ENCODE measurements around the gene ITGA3.

ITGA3 gene

GRCh38 chr17:50087246-50087911 lies 31.5 kb downstream of the ITGA3 start:
- no peak overlapping the region for H3K4me3 ChIP-seq (ENCODE audit: low read depth, low read length)
- DNase-seq (ENCODE audit: low read depth): peak; percentile 10
- TF ChIP-seq CTCF (IDR thresholded peaks at IDR 0.05; ENCODE audit: control insufficient read depth, extremely low read depth, insufficient read depth): peak; percentile 99

GRCh38 chr17:50087912-50088405 lies 32.0 kb downstream of the ITGA3 start:
- no peak for DNase-seq (ENCODE audit: low read depth)
- H3K4me3 ChIP-seq (ENCODE audit: low read depth, low read length): no peak overlapping the region
- no peak for TF ChIP-seq CTCF (IDR thresholded peaks at IDR 0.05; ENCODE audit: control insufficient read depth, extremely low read depth, insufficient read depth)

GRCh38 chr17:50088952-50089825 lies 33.3 kb downstream of the ITGA3 start:
- TF ChIP-seq CTCF (IDR thresholded peaks at IDR 0.05; ENCODE audit: control insufficient read depth, extremely low read depth, insufficient read depth): no peak
- DNase-seq (ENCODE audit: low read depth): no peak
- no peak overlapping the region for H3K4me3 ChIP-seq (ENCODE audit: low read depth, low read length)

- no peak overlapping the region for H3K4me3 ChIP-seq (ENCODE audit: low read depth, low read length)
- DNase-seq (ENCODE audit: low read depth): no peak
- no peak for TF ChIP-seq CTCF (IDR thresholded peaks at IDR 0.05; ENCODE audit: control insufficient read depth, extremely low read depth, insufficient read depth)
Measured at GRCh38 chr17:50090071-50090470, 34.2 kb downstream of the ITGA3 start.

GRCh38 chr17:50090971-50091917 lies 35.3 kb downstream of the ITGA3 start:
- TF ChIP-seq CTCF (IDR thresholded peaks at IDR 0.05; ENCODE audit: control insufficient read depth, extremely low read depth, insufficient read depth): no peak
- H3K4me3 ChIP-seq (ENCODE audit: low read depth, low read length): no peak overlapping the region
- no peak for DNase-seq (ENCODE audit: low read depth)

GRCh38 chr17:50091918-50092285 lies 36.0 kb downstream of the ITGA3 start:
- no peak for DNase-seq (ENCODE audit: low read depth)
- no peak for TF ChIP-seq CTCF (IDR thresholded peaks at IDR 0.05; ENCODE audit: control insufficient read depth, extremely low read depth, insufficient read depth)
- no peak overlapping the region for H3K4me3 ChIP-seq (ENCODE audit: low read depth, low read length)
